ENCODE data around the gene USP54.

GRCh38 chr10:73597346-73597745, 6.2 kb upstream of the USP54 start:
- TF ChIP-seq, protein P1, sequence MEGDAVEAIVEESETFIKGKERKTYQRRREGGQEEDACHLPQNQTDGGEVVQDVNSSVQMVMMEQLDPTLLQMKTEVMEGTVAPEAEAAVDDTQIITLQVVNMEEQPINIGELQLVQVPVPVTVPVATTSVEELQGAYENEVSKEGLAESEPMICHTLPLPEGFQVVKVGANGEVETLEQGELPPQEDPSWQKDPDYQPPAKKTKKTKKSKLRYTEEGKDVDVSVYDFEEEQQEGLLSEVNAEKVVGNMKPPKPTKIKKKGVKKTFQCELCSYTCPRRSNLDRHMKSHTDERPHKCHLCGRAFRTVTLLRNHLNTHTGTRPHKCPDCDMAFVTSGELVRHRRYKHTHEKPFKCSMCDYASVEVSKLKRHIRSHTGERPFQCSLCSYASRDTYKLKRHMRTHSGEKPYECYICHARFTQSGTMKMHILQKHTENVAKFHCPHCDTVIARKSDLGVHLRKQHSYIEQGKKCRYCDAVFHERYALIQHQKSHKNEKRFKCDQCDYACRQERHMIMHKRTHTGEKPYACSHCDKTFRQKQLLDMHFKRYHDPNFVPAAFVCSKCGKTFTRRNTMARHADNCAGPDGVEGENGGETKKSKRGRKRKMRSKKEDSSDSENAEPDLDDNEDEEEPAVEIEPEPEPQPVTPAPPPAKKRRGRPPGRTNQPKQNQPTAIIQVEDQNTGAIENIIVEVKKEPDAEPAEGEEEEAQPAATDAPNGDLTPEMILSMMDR (IDR thresholded peaks at IDR 0.05; ENCODE audit: extremely low read depth in 1 of 2, insufficient read depth in 1 of 2, low read depth in 1 of 2, low read length in 2 of 2): no peak
- TF ChIP-seq POLR2A (IDR thresholded peaks at IDR 0.05; ENCODE audit: low read depth, low read length) (no peak), EZH2 (IDR thresholded peaks at IDR 0.05; ENCODE audit: borderline replicate concordance, low read depth, low read length, severe bottlenecking) (no peak), MYC (IDR thresholded peaks at IDR 0.05; ENCODE audit: low read depth, low read length) (no peak), JUN (IDR thresholded peaks at IDR 0.05; ENCODE audit: borderline replicate concordance, insufficient read depth, insufficient read length, low read depth) (no peak), POLR2AphosphoS5 (IDR thresholded peaks at IDR 0.05; ENCODE audit: insufficient read depth, low read depth, low read length) (no peak), MAX (IDR thresholded peaks at IDR 0.05; ENCODE audit: insufficient read depth, insufficient read length) (no peak)

Data from endothelial cell of umbilical vein (primary cell).